Body of pancreas (tissue), 4 donors: Measurements from ENCODE around the gene TMEM238L. TPM values are rescaled to one million over a fixed set of nuclear protein-coding genes. Genes with fewer than 3 reads are reported as not detected.
A peak's percentile ranks its signal among the peaks of the same experiment; 100 is the strongest.

ENCODE experiments used
- ATAC-seq: fragments of 150-250 bp; one replicate; pipeline ENCODE4 v1.9.1; 2016
- DNase-seq, 4 donors: peaks; one replicate each; pipeline ENCODE4 v3.0.0-alpha.2; 2019
- H3K27ac ChIP-seq, 4 donors: fragments of 200-600 bp; sonication (generic); 1 replicate in 3 of 4; 2 replicates in 1 of 4; pipeline versions ENCODE4 v1.5.1 to v1.6.1; 2016 to 2019; ENCODE audit warnings: mild to moderate bottlenecking in 1 of 4, mixed read lengths in 1 of 4, moderate library complexity in 1 of 4
- H3K27me3 ChIP-seq, 2 donors: fragments of 200-600 bp; sonication (generic); one replicate each; pipeline ENCODE4 v1.6.0; 2016; ENCODE audit warnings: mild to moderate bottlenecking in 1 of 2
- H3K36me3 ChIP-seq, 2 donors: fragments of 200-600 bp; sonication (generic); replicated peaks in 1 of 2; 2 replicates each; pipeline ENCODE4 v1.5.1; 2016; ENCODE audit warnings: low read depth in 2 of 2; ENCODE audit not compliant: insufficient read depth in 1 of 2
- H3K4me1 ChIP-seq: fragments of 200-600 bp; sonication (generic); one replicate; pipeline ENCODE4 v1.6.0; 2016
- H3K4me3 ChIP-seq, 2 donors: fragments of 200-600 bp; sonication (generic); 1 replicate in 1 of 2; 2 replicates in 1 of 2; pipeline ENCODE4 v1.5.1; 2016 to 2019
- H3K9me3 ChIP-seq, 3 donors: fragments of 200-600 bp; sonication (generic); 1 replicate in 2 of 3; 2 replicates in 1 of 3; pipeline ENCODE4 v1.5.1; 2016
- POLR2A ChIP-seq, 3 donors: fragments of 450-650 bp; IDR thresholded peaks; one replicate each; pipeline ENCODE4 v1.6.1; 2016; ENCODE audit warnings: antibody characterized with exemption in 3 of 3, mild to moderate bottlenecking in 2 of 3
- WGBS, 2 donors: methylation state at CpG; one replicate each; pipeline ENCODE4 v1.1.5; 2017; 5-methylcytosine and 5-hydroxymethylcytosine counted together
- intact Hi-C: fragments of 100-400 bp; cut with DNase I; formaldehyde crosslinking; loops from one replicate; pipeline ENCODE4 v1.15.1; 2023
- total RNA-seq, 2 donors: library from RNA; depleted of rRNA; stranded (reverse); fragments of >200 nt; gene quantifications; one replicate each; pipeline ENCODE4 v1.1.0, GENCODE V29; 2016
- TF ChIP-seq, protein P1 (sequence below), 7 experiments: fragments of 450-650 bp in 4 of 7; fragments of 200-600 bp in 3 of 7; sonication (generic) in 3 of 7; IDR thresholded peaks; one replicate each; pipeline ENCODE4 v1.5.1; 2016 to 2019; ENCODE audit warnings: antibody characterized with exemption in 7 of 7

The TMEM238L gene
- total RNA-seq, 2 donors from 2014 or later, result not detected

DNA sequence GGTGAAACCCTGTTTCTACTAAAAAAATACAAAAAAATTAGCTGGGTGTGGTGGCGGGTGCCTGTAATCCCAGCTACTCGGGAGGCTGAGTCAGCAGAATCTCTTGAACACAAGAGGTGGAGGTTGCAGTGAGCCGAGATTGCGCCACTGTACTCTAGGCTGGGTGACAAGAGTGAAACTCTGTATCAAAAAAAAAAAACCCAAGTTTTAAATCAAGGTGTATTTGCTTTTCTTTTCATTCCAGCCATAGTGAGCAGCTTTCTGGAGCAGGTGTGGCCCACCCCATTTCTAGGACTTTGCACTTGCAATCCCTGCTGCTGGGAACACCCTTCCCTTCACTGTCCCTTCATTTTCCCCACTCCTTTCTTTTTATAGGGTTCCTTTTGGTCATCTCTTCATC is 28.8 kb downstream of the TMEM238L start:
- no peaks in the 10 kb centered on the region for H3K9me3 ChIP-seq
- WGBS, 2 donors, result 90 to 94% methylated on average over 4 of the region's 4 CpGs
- no peak overlapping the region for H3K4me3 ChIP-seq
- no peaks in the 10 kb centered on the region for H3K27me3 ChIP-seq
- H3K4me1 ChIP-seq, result no peaks in the 10 kb centered on the region
- TF ChIP-seq POLR2A (IDR thresholded peaks at IDR 0.05), result no peak
- TF ChIP-seq, protein P1, sequence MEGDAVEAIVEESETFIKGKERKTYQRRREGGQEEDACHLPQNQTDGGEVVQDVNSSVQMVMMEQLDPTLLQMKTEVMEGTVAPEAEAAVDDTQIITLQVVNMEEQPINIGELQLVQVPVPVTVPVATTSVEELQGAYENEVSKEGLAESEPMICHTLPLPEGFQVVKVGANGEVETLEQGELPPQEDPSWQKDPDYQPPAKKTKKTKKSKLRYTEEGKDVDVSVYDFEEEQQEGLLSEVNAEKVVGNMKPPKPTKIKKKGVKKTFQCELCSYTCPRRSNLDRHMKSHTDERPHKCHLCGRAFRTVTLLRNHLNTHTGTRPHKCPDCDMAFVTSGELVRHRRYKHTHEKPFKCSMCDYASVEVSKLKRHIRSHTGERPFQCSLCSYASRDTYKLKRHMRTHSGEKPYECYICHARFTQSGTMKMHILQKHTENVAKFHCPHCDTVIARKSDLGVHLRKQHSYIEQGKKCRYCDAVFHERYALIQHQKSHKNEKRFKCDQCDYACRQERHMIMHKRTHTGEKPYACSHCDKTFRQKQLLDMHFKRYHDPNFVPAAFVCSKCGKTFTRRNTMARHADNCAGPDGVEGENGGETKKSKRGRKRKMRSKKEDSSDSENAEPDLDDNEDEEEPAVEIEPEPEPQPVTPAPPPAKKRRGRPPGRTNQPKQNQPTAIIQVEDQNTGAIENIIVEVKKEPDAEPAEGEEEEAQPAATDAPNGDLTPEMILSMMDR (IDR thresholded peaks at IDR 0.05), result no peak
- H3K36me3 ChIP-seq, result no peaks in the 10 kb centered on the region
- DNase-seq (no peak), ATAC-seq (no peak)
- H3K27ac ChIP-seq, result no peak overlapping the region
- intact Hi-C loops, result no loop called here

DNA sequence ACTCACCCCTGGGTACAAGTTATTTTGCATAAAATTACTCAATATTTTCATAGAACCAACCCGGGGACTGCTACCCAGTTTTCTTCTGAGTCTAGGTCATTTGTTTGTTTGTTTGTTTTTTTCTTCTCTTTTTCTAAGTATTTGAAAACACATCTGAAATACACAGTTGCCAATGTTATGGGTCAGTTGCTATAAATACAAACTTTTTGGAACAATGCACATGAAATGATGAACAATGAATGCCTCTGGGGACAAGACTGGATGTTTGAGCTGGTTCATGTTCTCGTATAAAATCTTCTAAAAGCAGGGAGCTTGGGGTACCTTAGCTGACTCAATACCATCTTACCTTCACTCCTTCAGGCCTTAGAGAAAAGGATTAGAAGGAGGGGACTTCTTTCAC is 30.5 kb downstream of the TMEM238L start:
- H3K9me3 ChIP-seq, result no peaks in the 10 kb centered on the region
- no peaks in the 10 kb centered on the region for H3K27me3 ChIP-seq
- intact Hi-C loops, result no loop called here
- H3K27ac ChIP-seq, result no peak overlapping the region
- H3K4me1 ChIP-seq, result no peaks in the 10 kb centered on the region
- H3K36me3 ChIP-seq, result no peaks in the 10 kb centered on the region
- H3K4me3 ChIP-seq, result no peak overlapping the region
- no peak for DNase-seq
- no peak for TF ChIP-seq POLR2A (IDR thresholded peaks at IDR 0.05)
- TF ChIP-seq, protein P1 (IDR thresholded peaks at IDR 0.05), result no peak
- 67 to 75% methylated on average over 2 of the region's 2 CpGs for WGBS, 2 donors
- no peak for ATAC-seq

DNA sequence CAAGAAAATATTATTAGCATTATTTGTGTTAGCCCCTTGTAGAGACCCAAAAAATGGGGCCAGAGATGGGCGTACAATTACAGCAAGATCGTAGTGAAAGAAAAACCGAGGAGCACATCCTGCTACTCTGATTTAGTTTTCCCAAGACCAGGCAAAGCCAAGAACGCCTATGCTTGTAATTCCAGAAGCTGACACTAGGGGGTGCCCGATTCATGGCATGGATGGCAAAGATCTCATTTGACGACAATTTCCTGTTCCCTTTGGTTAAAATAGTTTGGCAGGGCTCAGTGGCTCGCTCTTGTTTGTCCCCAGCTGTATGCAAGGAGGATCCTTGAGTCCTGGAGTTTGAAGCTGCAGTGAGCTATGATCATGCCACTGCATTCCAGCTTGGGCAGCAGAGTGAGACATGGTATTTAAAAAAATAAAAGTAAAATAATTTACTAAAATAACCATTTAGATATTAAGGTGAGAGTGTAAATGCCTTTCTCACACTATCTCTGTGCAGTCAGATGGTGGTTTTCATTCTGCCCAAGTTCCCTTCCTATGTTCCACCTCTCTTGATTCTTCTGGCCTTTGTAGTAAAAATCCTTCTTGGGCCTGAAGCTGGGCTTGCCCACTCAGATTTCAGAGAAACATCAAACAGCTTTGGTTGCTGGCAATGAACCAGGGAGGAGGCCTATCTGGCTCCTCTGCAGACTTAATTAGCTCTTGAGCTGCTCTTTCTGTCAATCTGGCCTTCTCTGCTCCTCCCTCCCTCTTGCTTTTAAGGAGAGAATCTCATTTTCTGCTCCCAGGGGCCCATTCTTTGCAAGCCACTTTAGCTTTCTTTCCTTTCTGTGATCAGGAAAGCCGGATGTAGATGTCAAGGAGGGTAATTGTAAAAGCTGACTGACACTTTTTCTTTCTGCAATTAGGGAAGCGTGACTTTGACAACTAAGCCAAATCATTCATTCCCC is 31.2 kb downstream of the TMEM238L start:
- peak; percentile 54 to 77 (median 65) for DNase-seq

DNA sequence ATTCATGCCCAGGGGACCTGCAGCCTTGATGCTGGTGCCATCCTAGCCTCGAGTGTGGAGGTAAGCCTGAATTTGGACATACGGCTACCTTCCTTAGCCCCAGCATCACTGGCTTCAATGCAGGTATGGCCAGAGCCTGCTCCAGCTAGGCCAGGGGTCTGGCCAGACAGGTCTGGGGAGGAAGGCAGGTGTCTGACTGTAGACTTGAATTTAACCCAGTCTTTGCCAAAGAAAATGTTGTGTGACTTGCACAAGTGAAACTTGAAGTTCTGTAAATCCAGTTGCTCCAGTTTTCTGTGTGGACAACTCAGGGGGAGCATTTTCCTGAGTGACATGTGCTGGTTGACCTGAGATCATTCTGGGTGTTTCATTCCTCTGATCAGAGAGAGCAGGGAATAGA is 32.8 kb downstream of the TMEM238L start:
- H3K36me3 ChIP-seq, result no peaks in the 10 kb centered on the region
- H3K4me1 ChIP-seq, result no peaks in the 10 kb centered on the region
- WGBS, 2 donors, result 92% methylated on average over 2 of the region's 2 CpGs; no CpG with 5 or more reads in 1 of the 2 donors
- H3K27ac ChIP-seq, result no peak overlapping the region
- intact Hi-C loops, result no loop called here
- ATAC-seq (no peak), DNase-seq (no peak)
- TF ChIP-seq POLR2A (IDR thresholded peaks at IDR 0.05), result no peak
- TF ChIP-seq, protein P1 (IDR thresholded peaks at IDR 0.05), result no peak
- H3K9me3 ChIP-seq, result no peaks in the 10 kb centered on the region
- no peaks in the 10 kb centered on the region for H3K27me3 ChIP-seq
- no peak overlapping the region for H3K4me3 ChIP-seq

More for the DNA sequence above, 31.2 kb downstream of the TMEM238L start:
- no peaks in the 10 kb centered on the region for H3K4me1 ChIP-seq
- no peak overlapping the region for H3K27ac ChIP-seq
- WGBS, 2 donors, result 38 to 41% methylated on average over 9 of the region's 9 CpGs
- no peak overlapping the region for H3K4me3 ChIP-seq
- no peak for ATAC-seq
- no peaks in the 10 kb centered on the region for H3K27me3 ChIP-seq
- no peaks in the 10 kb centered on the region for H3K9me3 ChIP-seq
- intact Hi-C loops, result no loop called here
- no peaks in the 10 kb centered on the region for H3K36me3 ChIP-seq
- TF ChIP-seq POLR2A (IDR thresholded peaks at IDR 0.05), result no peak
- TF ChIP-seq, protein P1 (IDR thresholded peaks at IDR 0.05), result peak; percentile 60 to 79 (median 69)
